ENCODE results near the gene PRMT2.
A peak's percentile ranks its signal among the peaks of the same experiment; 100 is the strongest.

PRMT2 gene

GRCh38 chr21:46643379-46644177, 8.1 kb downstream of the PRMT2 start:
- Histone ChIP-seq H3K9me3 (ENCODE audit: low read depth, low read length) (no peaks in the 10 kb centered on the region), H3K36me3 (ENCODE audit: insufficient read depth, low read length) (peaks cover 61% of the 10 kb centered on the region), H3K9ac (ENCODE audit: insufficient read length) (no peak overlapping the region), H3K27ac (no peak overlapping the region), H3K4me3 (no peak overlapping the region)
- no peak for DNase-seq (ENCODE audit: low read depth, low spot score)
- TF ChIP-seq POLR2AphosphoS5 (IDR thresholded peaks at IDR 0.05; ENCODE audit: borderline replicate concordance, low read depth, low read length), result no peak
- TF ChIP-seq FOXP2 (optimal IDR thresholded peaks at IDR 0.05; ENCODE audit: control extremely low read depth, extremely low read length, insufficient read depth), result no peak
- TF ChIP-seq EZH2 (IDR thresholded peaks at IDR 0.05), result no peak

- DNase-seq (ENCODE audit: low read depth, low spot score), result no peak
Measured at GRCh38 chr21:46645840-46646239, 10.4 kb downstream of the PRMT2 start.

GRCh38 chr21:46646541-46647154, 11.2 kb downstream of the PRMT2 start:
- Histone ChIP-seq H3K4me3 (peak overlapping the region; percentile 11; the same call in 1 of the 2 replicates), H3K9me3 (ENCODE audit: low read depth, low read length) (no peaks in the 10 kb centered on the region), H3K36me3 (ENCODE audit: insufficient read depth, low read length) (peaks cover 78% of the 10 kb centered on the region), H3K9ac (ENCODE audit: insufficient read length) (no peak overlapping the region), H3K27ac (peak overlapping the region; percentile 78)
- DNase-seq (ENCODE audit: low read depth, low spot score), result peak; percentile 55
- TF ChIP-seq POLR2AphosphoS5 (IDR thresholded peaks at IDR 0.05; ENCODE audit: borderline replicate concordance, low read depth, low read length), result no peak
- no peak for TF ChIP-seq FOXP2 (optimal IDR thresholded peaks at IDR 0.05; ENCODE audit: control extremely low read depth, extremely low read length, insufficient read depth)
- TF ChIP-seq EZH2 (IDR thresholded peaks at IDR 0.05), result no peak

More at GRCh38 chr21:46645840-46646239, 10.4 kb downstream of the PRMT2 start:
- H3K9me3 ChIP-seq (ENCODE audit: low read depth, low read length), result no peaks in the 10 kb centered on the region
- H3K9ac ChIP-seq (ENCODE audit: insufficient read length), result no peak overlapping the region
- H3K27ac ChIP-seq, result peak overlapping the region; percentile 78; the same call in 1 of the 2 replicates
- no peak overlapping the region for H3K4me3 ChIP-seq
- peaks cover 80% of the 10 kb centered on the region for H3K36me3 ChIP-seq (ENCODE audit: insufficient read depth, low read length)
- TF ChIP-seq EZH2 (IDR thresholded peaks at IDR 0.05) (no peak), POLR2AphosphoS5 (IDR thresholded peaks at IDR 0.05; ENCODE audit: borderline replicate concordance, low read depth, low read length) (no peak), FOXP2 (optimal IDR thresholded peaks at IDR 0.05; ENCODE audit: control extremely low read depth, extremely low read length, insufficient read depth) (no peak)

- H3K4me3 ChIP-seq, result no peak overlapping the region
- no peak overlapping the region for H3K9ac ChIP-seq (ENCODE audit: insufficient read length)
- no peaks in the 10 kb centered on the region for H3K9me3 ChIP-seq (ENCODE audit: low read depth, low read length)
- no peak overlapping the region for H3K27ac ChIP-seq
- H3K36me3 ChIP-seq (ENCODE audit: insufficient read depth, low read length), result peaks cover 89% of the 10 kb centered on the region
- DNase-seq (ENCODE audit: low read depth, low spot score), result no peak
- TF ChIP-seq EZH2 (IDR thresholded peaks at IDR 0.05), result no peak
- TF ChIP-seq POLR2AphosphoS5 (IDR thresholded peaks at IDR 0.05; ENCODE audit: borderline replicate concordance, low read depth, low read length), result no peak
- no peak for TF ChIP-seq FOXP2 (optimal IDR thresholded peaks at IDR 0.05; ENCODE audit: control extremely low read depth, extremely low read length, insufficient read depth)
Measured at GRCh38 chr21:46648539-46648938, 13.1 kb downstream of the PRMT2 start.

- peaks cover 89% of the 10 kb centered on the region for H3K36me3 ChIP-seq (ENCODE audit: insufficient read depth, low read length)
- no peak overlapping the region for H3K9ac ChIP-seq (ENCODE audit: insufficient read length)
- H3K9me3 ChIP-seq (ENCODE audit: low read depth, low read length), result no peaks in the 10 kb centered on the region; the same call in 1 of the 2 replicates
- H3K4me3 ChIP-seq, result no peak overlapping the region
- no peak for TF ChIP-seq EZH2 (IDR thresholded peaks at IDR 0.05)
- no peak for TF ChIP-seq POLR2AphosphoS5 (IDR thresholded peaks at IDR 0.05; ENCODE audit: borderline replicate concordance, low read depth, low read length)
- TF ChIP-seq FOXP2 (optimal IDR thresholded peaks at IDR 0.05; ENCODE audit: control extremely low read depth, extremely low read length, insufficient read depth), result no peak
- no peak overlapping the region for H3K27ac ChIP-seq
- no peak for DNase-seq (ENCODE audit: low read depth, low spot score)
Measured at GRCh38 chr21:46649356-46649755, 13.9 kb downstream of the PRMT2 start.

GRCh38 chr21:46650476-46651098, 15.1 kb downstream of the PRMT2 start:
- no peak overlapping the region for H3K9ac ChIP-seq (ENCODE audit: insufficient read length)
- no peak for DNase-seq (ENCODE audit: low read depth, low spot score)
- peaks cover 92% of the 10 kb centered on the region for H3K36me3 ChIP-seq (ENCODE audit: insufficient read depth, low read length)
- no peak overlapping the region for H3K27ac ChIP-seq
- H3K9me3 ChIP-seq (ENCODE audit: low read depth, low read length), result peaks cover 11% of the 10 kb centered on the region
- no peak for TF ChIP-seq POLR2AphosphoS5 (IDR thresholded peaks at IDR 0.05; ENCODE audit: borderline replicate concordance, low read depth, low read length)
- no peak for TF ChIP-seq EZH2 (IDR thresholded peaks at IDR 0.05)
- no peak for TF ChIP-seq FOXP2 (optimal IDR thresholded peaks at IDR 0.05; ENCODE audit: control extremely low read depth, extremely low read length, insufficient read depth)
- H3K4me3 ChIP-seq, result no peak overlapping the region

GRCh38 chr21:46651121-46651520, 15.6 kb downstream of the PRMT2 start:
- TF ChIP-seq EZH2 (IDR thresholded peaks at IDR 0.05), result no peak
- TF ChIP-seq FOXP2 (optimal IDR thresholded peaks at IDR 0.05; ENCODE audit: control extremely low read depth, extremely low read length, insufficient read depth), result no peak
- TF ChIP-seq POLR2AphosphoS5 (IDR thresholded peaks at IDR 0.05; ENCODE audit: borderline replicate concordance, low read depth, low read length), result no peak
- Histone ChIP-seq H3K9me3 (ENCODE audit: low read depth, low read length) (peaks cover 14% of the 10 kb centered on the region), H3K36me3 (ENCODE audit: insufficient read depth, low read length) (peaks cover 92% of the 10 kb centered on the region), H3K9ac (ENCODE audit: insufficient read length) (no peak overlapping the region), H3K4me3 (no peak overlapping the region), H3K27ac (no peak overlapping the region)
- no peak for DNase-seq (ENCODE audit: low read depth, low spot score)

- H3K4me3 ChIP-seq, result no peak overlapping the region
- no peak overlapping the region for H3K27ac ChIP-seq
- H3K36me3 ChIP-seq (ENCODE audit: insufficient read depth, low read length), result peaks cover 70% of the 10 kb centered on the region
- H3K9me3 ChIP-seq (ENCODE audit: low read depth, low read length), result peaks cover 14% of the 10 kb centered on the region
- H3K9ac ChIP-seq (ENCODE audit: insufficient read length), result no peak overlapping the region
- DNase-seq (ENCODE audit: low read depth, low spot score), result no peak
- TF ChIP-seq FOXP2 (optimal IDR thresholded peaks at IDR 0.05; ENCODE audit: control extremely low read depth, extremely low read length, insufficient read depth) (no peak), POLR2AphosphoS5 (IDR thresholded peaks at IDR 0.05; ENCODE audit: borderline replicate concordance, low read depth, low read length) (no peak), EZH2 (IDR thresholded peaks at IDR 0.05) (no peak)
Measured at GRCh38 chr21:46655230-46655629, 19.8 kb downstream of the PRMT2 start.

Measured in SK-N-MC (cell line).